Measurements from ENCODE around the gene WDR72. TPM values are rescaled to one million over a fixed set of nuclear protein-coding genes. Genes with fewer than 3 reads are reported as not detected.

WDR72 gene
- total RNA-seq, 1 experiment from 2014 or later: not detected

DNA sequence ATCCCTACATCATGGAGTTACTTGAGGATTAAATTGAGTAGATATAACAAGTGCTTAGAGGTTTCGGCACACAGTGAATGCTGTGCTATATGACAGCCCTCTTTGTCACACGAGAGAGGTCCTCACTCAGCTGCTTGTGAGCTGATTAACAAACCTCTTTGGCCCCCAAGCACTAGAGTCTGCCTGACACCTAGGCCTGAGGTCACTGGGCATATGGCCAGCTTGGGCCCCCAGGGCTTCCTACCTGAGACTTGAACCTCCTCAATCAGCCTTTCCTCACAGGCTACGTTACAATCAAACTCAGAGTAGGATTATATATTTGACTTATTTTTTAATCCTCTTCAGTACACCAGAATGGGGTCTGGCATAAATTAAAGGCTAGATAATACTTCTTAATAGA lies 88.8 kb downstream of the WDR72 start:
- no peak for TF ChIP-seq CTCF (IDR thresholded peaks at IDR 0.05; ENCODE audit: unreplicated experiment)
- CTCF ChIA-PET: no interaction called here

DNA sequence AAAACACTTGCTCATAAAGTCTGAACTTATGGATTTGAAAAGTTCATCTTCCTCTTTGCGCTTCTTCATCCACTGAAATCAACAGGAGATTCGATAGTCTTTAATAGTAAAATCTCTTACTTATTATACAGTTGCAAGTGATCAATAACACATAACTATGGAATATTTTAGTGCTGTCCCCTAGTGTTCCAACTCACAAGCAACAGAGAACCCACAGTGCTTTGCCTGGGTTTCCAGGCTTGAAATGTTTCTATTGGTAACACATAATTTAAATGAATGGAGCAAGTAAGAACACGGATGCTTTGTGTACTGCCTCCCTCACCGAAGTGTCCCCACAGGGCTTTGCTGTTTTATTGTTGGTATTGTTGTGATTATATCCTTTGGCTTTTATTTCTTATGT lies 93.5 kb downstream of the WDR72 start:
- H3K27me3 Mint-ChIP-seq (ENCODE audit: insufficient read depth, unreplicated experiment): peaks cover 53% of the 10 kb centered on the region
- no peaks in the 10 kb centered on the region for H3K4me1 Mint-ChIP-seq (ENCODE audit: insufficient read depth, unreplicated experiment)
- no peak for TF ChIP-seq CTCF (IDR thresholded peaks at IDR 0.05; ENCODE audit: unreplicated experiment)
- H3K9me3 Mint-ChIP-seq (ENCODE audit: unreplicated experiment): no peaks in the 10 kb centered on the region
- H3K4me3 Mint-ChIP-seq (ENCODE audit: unreplicated experiment): no peak overlapping the region
- H3K36me3 Mint-ChIP-seq (ENCODE audit: insufficient read depth, unreplicated experiment): no peaks in the 10 kb centered on the region
- ChIA-PET POLR2A (no interaction called here), CTCF (no interaction called here)
- BruUV-seq (replicated peaks): no TSS peak
- DNase-seq (ENCODE audit: unreplicated experiment): no peak
- intact Hi-C loops (cut with micrococcal nuclease): no loop called here
- H3K27ac Mint-ChIP-seq (ENCODE audit: low read depth, unreplicated experiment): no peak overlapping the region

More for the DNA sequence above, 88.8 kb downstream of the WDR72 start:
- POLR2A ChIA-PET: no interaction called here
- intact Hi-C loops (cut with micrococcal nuclease): no loop called here
- Mint-ChIP-seq H3K4me1 (ENCODE audit: insufficient read depth, unreplicated experiment) (no peaks in the 10 kb centered on the region), H3K9me3 (ENCODE audit: unreplicated experiment) (no peaks in the 10 kb centered on the region), H3K4me3 (ENCODE audit: unreplicated experiment) (no peak overlapping the region), H3K27ac (ENCODE audit: low read depth, unreplicated experiment) (no peak overlapping the region), H3K36me3 (ENCODE audit: insufficient read depth, unreplicated experiment) (no peaks in the 10 kb centered on the region), H3K27me3 (ENCODE audit: insufficient read depth, unreplicated experiment) (peaks cover 45% of the 10 kb centered on the region)
- no TSS peak for BruUV-seq (replicated peaks)
- no peak for DNase-seq (ENCODE audit: unreplicated experiment)

- no TSS peak for BruUV-seq (replicated peaks)
- Mint-ChIP-seq H3K4me3 (ENCODE audit: unreplicated experiment) (no peak overlapping the region), H3K9me3 (ENCODE audit: unreplicated experiment) (no peaks in the 10 kb centered on the region), H3K36me3 (ENCODE audit: insufficient read depth, unreplicated experiment) (no peaks in the 10 kb centered on the region), H3K4me1 (ENCODE audit: insufficient read depth, unreplicated experiment) (no peaks in the 10 kb centered on the region), H3K27ac (ENCODE audit: low read depth, unreplicated experiment) (no peak overlapping the region), H3K27me3 (ENCODE audit: insufficient read depth, unreplicated experiment) (peaks cover 72% of the 10 kb centered on the region)
- ChIA-PET POLR2A (no interaction called here), CTCF (no interaction called here)
- intact Hi-C loops (cut with micrococcal nuclease): no loop called here
- TF ChIP-seq CTCF (IDR thresholded peaks at IDR 0.05; ENCODE audit: unreplicated experiment): no peak
- DNase-seq (ENCODE audit: unreplicated experiment): no peak
Measured at GRCh38 chr15:53658827-53659555, 100.5 kb downstream of the WDR72 start.

- BruUV-seq (replicated peaks): no TSS peak
- Mint-ChIP-seq H3K9me3 (ENCODE audit: unreplicated experiment) (no peaks in the 10 kb centered on the region), H3K27ac (ENCODE audit: low read depth, unreplicated experiment) (no peak overlapping the region), H3K36me3 (ENCODE audit: insufficient read depth, unreplicated experiment) (no peaks in the 10 kb centered on the region), H3K27me3 (ENCODE audit: insufficient read depth, unreplicated experiment) (peaks cover 68% of the 10 kb centered on the region), H3K4me3 (ENCODE audit: unreplicated experiment) (no peak overlapping the region), H3K4me1 (ENCODE audit: insufficient read depth, unreplicated experiment) (no peaks in the 10 kb centered on the region)
- ChIA-PET CTCF (interaction anchor here (0.6 to 1.0 kb wide), 3 partner anchors 13 to 150 kb away, joined by 3 to 5 read pairs (median 4); no protein-coding TSS in a partner anchor), POLR2A (no interaction called here)
- no peak for TF ChIP-seq CTCF (IDR thresholded peaks at IDR 0.05; ENCODE audit: unreplicated experiment)
- DNase-seq (ENCODE audit: unreplicated experiment): no peak
- intact Hi-C loops (cut with micrococcal nuclease): no loop called here
Measured at GRCh38 chr15:53658255-53658654, 101.2 kb downstream of the WDR72 start.

Measured in MCF 10A (cell line).